ENCODE measurements around the gene ACSS3.

Gene ACSS3

GRCh38 chr12:81205416-81205815 is 127.5 kb downstream of the ACSS3 start:
- Histone ChIP-seq H2BK15ac (ENCODE audit: low read depth, poor library complexity, severe bottlenecking) (no peak overlapping the region), H2BK5ac (ENCODE audit: low read depth, low read length, poor library complexity, severe bottlenecking) (no peak overlapping the region), H2AFZ (ENCODE audit: low read depth, low read length) (no peak overlapping the region), H2BK120ac (ENCODE audit: low read depth, low read length) (no peak overlapping the region), H2AK5ac (ENCODE audit: low read length, severe bottlenecking) (no peak overlapping the region), H3K18ac (ENCODE audit: low read depth in 1 of 2, low read length in 2 of 2) (no peak overlapping the region), H3K79me1 (replicated peaks; ENCODE audit: low read length, poor library complexity, severe bottlenecking) (no peaks in the 10 kb centered on the region), H3K23ac (ENCODE audit: low read length in 2 of 2) (no peak overlapping the region), H4K91ac (ENCODE audit: low read length) (no peak overlapping the region), H3K4ac (ENCODE audit: low read depth in 1 of 2, low read length in 2 of 2) (no peak overlapping the region), H2BK12ac (ENCODE audit: low read length in 2 of 2) (no peak overlapping the region), H3K4me1 (ENCODE audit: control insufficient read depth, insufficient read depth, low read depth, low read length) (no peaks in the 10 kb centered on the region), H3K4me3 (ENCODE audit: insufficient read depth in 1 of 2, low read depth in 1 of 2, low read length in 2 of 2) (no peak overlapping the region), H3K9ac (ENCODE audit: low read length) (no peak overlapping the region), H3K4me2 (ENCODE audit: low read length, poor library complexity, severe bottlenecking) (no peak overlapping the region), H3K9me3 (ENCODE audit: control insufficient read depth, low read length) (no peaks in the 10 kb centered on the region), H3K27me3 (ENCODE audit: control insufficient read depth in 1 of 2, insufficient read depth in 1 of 2, low read length in 2 of 2) (no peaks in the 10 kb centered on the region), H3K27ac (ENCODE audit: low read length, poor library complexity, severe bottlenecking) (no peak overlapping the region), H3K36me3 (ENCODE audit: control insufficient read depth in 1 of 2, insufficient read depth in 2 of 2, low read depth in 1 of 2, low read length in 2 of 2) (no peaks in the 10 kb centered on the region), H4K8ac (ENCODE audit: low read length) (no peak overlapping the region), H3K14ac (ENCODE audit: low read length in 2 of 2) (no peak overlapping the region)
- no peak for DNase-seq
- 100% methylated on average over 1 of the region's 1 CpG for WGBS

DNA sequence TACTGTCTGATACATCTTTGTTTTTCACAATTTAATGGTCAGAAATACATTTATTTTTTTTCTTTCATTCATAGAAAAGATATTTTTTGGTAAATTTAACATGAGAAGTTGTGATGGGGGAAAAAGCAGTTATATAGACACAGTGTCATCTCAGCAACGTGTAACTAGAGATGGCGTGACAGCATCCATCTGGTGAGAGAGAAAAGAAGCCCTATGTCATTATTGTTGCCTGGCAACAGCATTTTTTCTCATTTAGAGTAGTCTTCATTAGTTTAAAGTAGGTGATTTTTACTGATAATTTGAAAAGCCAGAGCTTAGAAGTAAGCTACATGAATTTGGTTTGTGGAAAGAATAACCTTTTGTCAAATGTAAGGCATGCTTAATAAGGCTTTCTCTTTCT is 128.6 kb downstream of the ACSS3 start:
- Histone ChIP-seq H3K4me3 (ENCODE audit: insufficient read depth in 1 of 2, low read depth in 1 of 2, low read length in 2 of 2) (no peak overlapping the region), H3K4me1 (ENCODE audit: control insufficient read depth, insufficient read depth, low read depth, low read length) (no peaks in the 10 kb centered on the region), H3K4ac (ENCODE audit: low read depth in 1 of 2, low read length in 2 of 2) (no peak overlapping the region), H3K27me3 (ENCODE audit: control insufficient read depth in 1 of 2, insufficient read depth in 1 of 2, low read length in 2 of 2) (no peaks in the 10 kb centered on the region), H3K27ac (ENCODE audit: low read length, poor library complexity, severe bottlenecking) (no peak overlapping the region), H4K8ac (ENCODE audit: low read length) (no peak overlapping the region), H3K9ac (ENCODE audit: low read length) (no peak overlapping the region), H3K9me3 (ENCODE audit: control insufficient read depth, low read length) (no peaks in the 10 kb centered on the region), H2BK12ac (ENCODE audit: low read length in 2 of 2) (no peak overlapping the region), H2BK15ac (ENCODE audit: low read depth, poor library complexity, severe bottlenecking) (no peak overlapping the region), H3K18ac (ENCODE audit: low read depth in 1 of 2, low read length in 2 of 2) (no peak overlapping the region), H2AK5ac (ENCODE audit: low read length, severe bottlenecking) (no peak overlapping the region), H2AFZ (ENCODE audit: low read depth, low read length) (no peak overlapping the region), H3K23ac (ENCODE audit: low read length in 2 of 2) (no peak overlapping the region), H3K14ac (ENCODE audit: low read length in 2 of 2) (no peak overlapping the region), H2BK120ac (ENCODE audit: low read depth, low read length) (no peak overlapping the region), H3K4me2 (ENCODE audit: low read length, poor library complexity, severe bottlenecking) (no peak overlapping the region), H3K36me3 (ENCODE audit: control insufficient read depth in 1 of 2, insufficient read depth in 2 of 2, low read depth in 1 of 2, low read length in 2 of 2) (no peaks in the 10 kb centered on the region), H3K79me1 (replicated peaks; ENCODE audit: low read length, poor library complexity, severe bottlenecking) (no peaks in the 10 kb centered on the region), H4K91ac (ENCODE audit: low read length) (no peak overlapping the region), H2BK5ac (ENCODE audit: low read depth, low read length, poor library complexity, severe bottlenecking) (no peak overlapping the region)
- DNase-seq, result no peak
- 82% methylated on average over 2 of the region's 2 CpGs for WGBS

DNA sequence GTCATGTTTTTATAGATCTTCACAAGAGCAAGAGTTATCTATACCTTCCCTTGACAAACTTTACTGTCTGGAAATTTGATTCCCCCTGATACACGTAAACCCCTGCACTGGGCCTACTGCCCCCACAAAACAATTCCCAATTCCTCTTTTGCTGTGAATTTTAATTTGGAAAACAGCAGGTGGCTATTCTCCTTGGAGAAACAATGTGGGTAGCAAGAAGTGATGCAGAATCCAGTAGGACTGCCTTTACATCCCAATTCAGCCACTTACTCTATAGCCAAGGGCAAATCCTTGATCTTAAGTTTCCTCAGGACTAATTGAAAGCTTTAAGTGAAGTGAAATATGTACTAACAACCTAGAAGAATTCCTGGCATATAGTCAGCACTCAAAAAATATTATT is 129.3 kb downstream of the ACSS3 start:
- H2BK12ac ChIP-seq (ENCODE audit: low read length in 2 of 2), result no peak overlapping the region
- 100% methylated on average over 1 of the region's 1 CpG for WGBS

DNA sequence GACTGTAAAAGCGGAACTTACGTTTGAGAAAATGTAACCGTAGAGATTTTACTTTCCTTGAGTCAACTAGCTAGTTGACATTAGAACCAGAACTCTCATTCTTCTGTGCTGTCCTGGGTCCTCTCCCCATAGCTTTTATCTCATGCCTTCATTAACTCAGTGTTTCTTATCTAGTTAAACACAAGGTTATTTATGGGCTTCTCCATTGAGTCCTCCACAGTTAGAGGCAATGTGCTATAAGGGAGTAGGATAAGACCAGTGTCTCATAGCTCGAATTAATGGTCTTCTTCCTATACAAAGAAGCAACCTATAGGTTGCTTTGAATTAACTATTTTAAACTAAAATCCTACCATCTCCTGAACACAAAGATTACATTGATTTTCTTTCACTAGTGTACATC is 129.8 kb downstream of the ACSS3 start:
- Histone ChIP-seq H2BK120ac (ENCODE audit: low read depth, low read length) (no peak overlapping the region), H3K18ac (ENCODE audit: low read depth in 1 of 2, low read length in 2 of 2) (no peak overlapping the region), H3K9ac (ENCODE audit: low read length) (no peak overlapping the region), H2AFZ (ENCODE audit: low read depth, low read length) (no peak overlapping the region), H3K14ac (ENCODE audit: low read length in 2 of 2) (no peak overlapping the region), H2BK5ac (ENCODE audit: low read depth, low read length, poor library complexity, severe bottlenecking) (no peak overlapping the region), H3K4me1 (ENCODE audit: control insufficient read depth, insufficient read depth, low read depth, low read length) (no peaks in the 10 kb centered on the region), H3K4me2 (ENCODE audit: low read length, poor library complexity, severe bottlenecking) (no peak overlapping the region), H3K27ac (ENCODE audit: low read length, poor library complexity, severe bottlenecking) (no peak overlapping the region), H2AK5ac (ENCODE audit: low read length, severe bottlenecking) (no peak overlapping the region), H2BK12ac (ENCODE audit: low read length in 2 of 2) (no peak overlapping the region), H3K23ac (ENCODE audit: low read length in 2 of 2) (no peak overlapping the region), H3K4ac (ENCODE audit: low read depth in 1 of 2, low read length in 2 of 2) (no peak overlapping the region), H3K27me3 (ENCODE audit: control insufficient read depth in 1 of 2, insufficient read depth in 1 of 2, low read length in 2 of 2) (no peaks in the 10 kb centered on the region), H3K9me3 (ENCODE audit: control insufficient read depth, low read length) (no peaks in the 10 kb centered on the region), H4K8ac (ENCODE audit: low read length) (no peak overlapping the region), H3K36me3 (ENCODE audit: control insufficient read depth in 1 of 2, insufficient read depth in 2 of 2, low read depth in 1 of 2, low read length in 2 of 2) (no peaks in the 10 kb centered on the region), H3K4me3 (ENCODE audit: insufficient read depth in 1 of 2, low read depth in 1 of 2, low read length in 2 of 2) (no peak overlapping the region), H2BK15ac (ENCODE audit: low read depth, poor library complexity, severe bottlenecking) (no peak overlapping the region), H3K79me1 (replicated peaks; ENCODE audit: low read length, poor library complexity, severe bottlenecking) (no peaks in the 10 kb centered on the region), H4K91ac (ENCODE audit: low read length) (no peak overlapping the region)
- no peak for DNase-seq
- WGBS, result 100% methylated on average over 3 of the region's 4 CpGs

More for the DNA sequence above, 129.3 kb downstream of the ACSS3 start:
- Histone ChIP-seq H3K27ac (ENCODE audit: low read length, poor library complexity, severe bottlenecking) (no peak overlapping the region), H2BK5ac (ENCODE audit: low read depth, low read length, poor library complexity, severe bottlenecking) (no peak overlapping the region), H3K27me3 (ENCODE audit: control insufficient read depth in 1 of 2, insufficient read depth in 1 of 2, low read length in 2 of 2) (no peaks in the 10 kb centered on the region), H3K18ac (ENCODE audit: low read depth in 1 of 2, low read length in 2 of 2) (no peak overlapping the region), H3K4me1 (ENCODE audit: control insufficient read depth, insufficient read depth, low read depth, low read length) (no peaks in the 10 kb centered on the region), H3K14ac (ENCODE audit: low read length in 2 of 2) (no peak overlapping the region), H3K4me3 (ENCODE audit: insufficient read depth in 1 of 2, low read depth in 1 of 2, low read length in 2 of 2) (no peak overlapping the region), H3K9ac (ENCODE audit: low read length) (no peak overlapping the region), H2AFZ (ENCODE audit: low read depth, low read length) (no peak overlapping the region), H3K4ac (ENCODE audit: low read depth in 1 of 2, low read length in 2 of 2) (no peak overlapping the region), H3K79me1 (replicated peaks; ENCODE audit: low read length, poor library complexity, severe bottlenecking) (no peaks in the 10 kb centered on the region), H2BK15ac (ENCODE audit: low read depth, poor library complexity, severe bottlenecking) (no peak overlapping the region), H2BK120ac (ENCODE audit: low read depth, low read length) (no peak overlapping the region), H4K8ac (ENCODE audit: low read length) (no peak overlapping the region), H3K9me3 (ENCODE audit: control insufficient read depth, low read length) (no peaks in the 10 kb centered on the region), H3K23ac (ENCODE audit: low read length in 2 of 2) (no peak overlapping the region), H4K91ac (ENCODE audit: low read length) (no peak overlapping the region), H3K36me3 (ENCODE audit: control insufficient read depth in 1 of 2, insufficient read depth in 2 of 2, low read depth in 1 of 2, low read length in 2 of 2) (no peaks in the 10 kb centered on the region), H2AK5ac (ENCODE audit: low read length, severe bottlenecking) (no peak overlapping the region), H3K4me2 (ENCODE audit: low read length, poor library complexity, severe bottlenecking) (no peak overlapping the region)
- no peak for DNase-seq
